ENCODE results near the gene KDM4C. TPM values are rescaled to one million over a fixed set of nuclear protein-coding genes. Genes with fewer than 3 reads are reported as not detected.

Gene KDM4C
- total and polyA plus RNA-seq, 2 of the 4 experiments (the other 2 are of a cell fraction): 11.8 to 23.8 TPM

DNA sequence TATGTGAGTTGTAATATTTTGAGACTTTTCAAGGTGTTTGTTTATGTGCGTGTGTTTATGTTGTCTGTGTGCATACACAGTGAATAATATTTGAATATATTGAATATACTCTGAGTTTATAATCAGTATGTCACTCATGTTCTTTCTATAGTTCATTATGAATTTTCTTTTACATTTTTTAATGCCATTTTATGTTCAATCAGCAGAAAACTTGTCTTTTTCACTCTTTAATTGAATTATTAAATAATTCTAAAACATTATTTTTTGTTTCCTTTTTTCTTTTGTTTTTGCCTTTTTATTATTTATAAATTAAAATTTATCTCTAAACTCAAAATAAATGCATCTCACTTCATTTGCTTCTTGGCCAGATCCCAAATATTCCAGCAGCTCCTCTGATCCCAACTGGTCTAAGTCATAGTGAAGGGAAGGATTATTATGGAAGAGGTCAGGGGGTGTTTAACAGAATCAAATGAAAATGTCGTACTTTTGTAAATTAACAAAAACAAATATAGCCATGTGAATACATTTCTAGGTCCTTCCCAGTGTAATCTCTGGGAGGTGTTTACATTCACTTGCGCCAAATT lies 188.9 kb downstream of the KDM4C start:
- Histone ChIP-seq H3K27ac (ENCODE audit: insufficient read depth, low read length) (no peak overlapping the region), H4K5ac (ENCODE audit: low read depth, low read length) (no peak overlapping the region), H4K8ac (ENCODE audit: low read depth in 2 of 2, low read length in 2 of 2) (no peak overlapping the region), H2BK5ac (ENCODE audit: low read depth, low read length, poor library complexity, severe bottlenecking) (no peak overlapping the region), H2BK120ac (ENCODE audit: low read depth, low read length) (no peak overlapping the region), H4K20me1 (ENCODE audit: insufficient read depth, low read length) (no peaks in the 10 kb centered on the region; the same call in 1 of the 2 replicates), H3K79me1 (ENCODE audit: low read depth in 1 of 2, low read length in 2 of 2) (peaks cover 0 to 6% of the 10 kb centered on the region in 2 experiments; a peak in 1 of 4 replicates), H3K36me3 (ENCODE audit: control insufficient read depth, insufficient read depth, low read length) (no peaks in the 10 kb centered on the region), H3K4me2 (ENCODE audit: low read depth, low read length) (no peak overlapping the region), H2AK5ac (ENCODE audit: low read depth, low read length) (no peak overlapping the region), H4K91ac (ENCODE audit: insufficient read depth, low read depth, low read length) (no peak overlapping the region), H2AK9ac (replicated peaks; ENCODE audit: low read depth, low read length, poor library complexity) (no peak overlapping the region), H3K18ac (ENCODE audit: low read depth, low read length) (no peak overlapping the region), H2AFZ (replicated peaks; ENCODE audit: low read length, poor library complexity) (no peak overlapping the region), H3K4ac (ENCODE audit: low read depth, low read length) (no peak overlapping the region), H3K4me3 (ENCODE audit: insufficient read depth, low read depth, low read length) (no peak overlapping the region), H3K9me1 (ENCODE audit: insufficient read depth, low read length) (peaks cover 3% of the 10 kb centered on the region; the same call in 1 of the 2 replicates), H2BK20ac (ENCODE audit: low read depth, low read length) (no peak overlapping the region), H3K56ac (ENCODE audit: extremely low read depth, insufficient read depth, low read length) (no peak overlapping the region), H3K9me3 (ENCODE audit: control insufficient read depth, insufficient read depth, low read length) (no peaks in the 10 kb centered on the region), H3K4me1 (ENCODE audit: control insufficient read depth, insufficient read depth, low read length) (peaks cover 2% of the 10 kb centered on the region; the same call in 1 of the 2 replicates), H3K23ac (ENCODE audit: low read depth, low read length) (no peak overlapping the region), H3K14ac (replicated peaks; ENCODE audit: low read depth, low read length) (no peak overlapping the region), H3K27me3 (ENCODE audit: control insufficient read depth, insufficient read depth, low read length) (no peaks in the 10 kb centered on the region), H2BK15ac (ENCODE audit: low read depth, low read length) (no peak overlapping the region), H3K9ac (ENCODE audit: low read depth, low read length) (no peak overlapping the region)
- ChIA-PET POLR2A (ENCODE audit: unreplicated experiment) (no interaction called here), CTCF (no interaction called here)
- no peak for TF ChIP-seq RFX5 (IDR thresholded peaks at IDR 0.05; ENCODE audit: low read depth, low read length)
- no peak for TF ChIP-seq SMC3 (IDR thresholded peaks at IDR 0.05; ENCODE audit: low read depth, low read length)
- no peak for TF ChIP-seq RCOR1 (IDR thresholded peaks at IDR 0.05; ENCODE audit: insufficient replicate concordance, low read length)
- no peak for TF ChIP-seq CHD1 (IDR thresholded peaks at IDR 0.05; ENCODE audit: low read depth, low read length)
- TF ChIP-seq MAFK (IDR thresholded peaks at IDR 0.05; ENCODE audit: low read depth, low read length): no peak
- TF ChIP-seq RAD21 (IDR thresholded peaks at IDR 0.05; ENCODE audit: low read length): no peak
- TF ChIP-seq CEBPB (IDR thresholded peaks at IDR 0.05; ENCODE audit: low read depth, low read length): no peak
- TF ChIP-seq CTCF (conservative IDR thresholded peaks at IDR 0.05; ENCODE audit: low read depth, low read length): no peak
- TF ChIP-seq FOS (IDR thresholded peaks at IDR 0.05; ENCODE audit: low read depth, low read length): no peak
- TF ChIP-seq MAZ (IDR thresholded peaks at IDR 0.05; ENCODE audit: borderline replicate concordance, low read depth, low read length): no peak
- no peak for TF ChIP-seq NFE2L2 (IDR thresholded peaks at IDR 0.05; ENCODE audit: low read depth, low read length)
- TF ChIP-seq, protein P1, sequence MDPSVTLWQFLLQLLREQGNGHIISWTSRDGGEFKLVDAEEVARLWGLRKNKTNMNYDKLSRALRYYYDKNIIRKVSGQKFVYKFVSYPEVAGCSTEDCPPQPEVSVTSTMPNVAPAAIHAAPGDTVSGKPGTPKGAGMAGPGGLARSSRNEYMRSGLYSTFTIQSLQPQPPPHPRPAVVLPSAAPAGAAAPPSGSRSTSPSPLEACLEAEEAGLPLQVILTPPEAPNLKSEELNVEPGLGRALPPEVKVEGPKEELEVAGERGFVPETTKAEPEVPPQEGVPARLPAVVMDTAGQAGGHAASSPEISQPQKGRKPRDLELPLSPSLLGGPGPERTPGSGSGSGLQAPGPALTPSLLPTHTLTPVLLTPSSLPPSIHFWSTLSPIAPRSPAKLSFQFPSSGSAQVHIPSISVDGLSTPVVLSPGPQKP (IDR thresholded peaks at IDR 0.05; ENCODE audit: borderline replicate concordance, low read depth, low read length): no peak
- no peak for TF ChIP-seq BHLHE40 (IDR thresholded peaks at IDR 0.05; ENCODE audit: low read depth, low read length)
- no peak for TF ChIP-seq POLR2A (IDR thresholded peaks at IDR 0.05; ENCODE audit: low read depth, low read length)
- no peak for TF ChIP-seq USF2 (IDR thresholded peaks at IDR 0.05; ENCODE audit: low read depth, low read length)
- TF ChIP-seq MXI1 (IDR thresholded peaks at IDR 0.05; ENCODE audit: borderline replicate concordance, low read depth, low read length): no peak
- in situ Hi-C loops (cut with MboI; ENCODE audit: low sequenced_read_pairs): no loop called here
- intact Hi-C loops (cut with micrococcal nuclease): no loop called here
- dilution Hi-C loops (cut with HindIII; ENCODE audit: low sequenced_read_pairs, unreplicated experiment): no loop called here
- no TSS peak for BruUV-seq (replicated peaks)
- WGBS, 2 experiments (ENCODE audit: extremely low coverage in 2 of 2, insufficient read length in 1 of 2): no CpG with 5 or more reads among the region's 3 CpGs
- DNase-seq (no peak), ATAC-seq (ENCODE audit: low read depth) (no peak)
